Measurements from ENCODE around the gene EPB41L1.

DNA sequence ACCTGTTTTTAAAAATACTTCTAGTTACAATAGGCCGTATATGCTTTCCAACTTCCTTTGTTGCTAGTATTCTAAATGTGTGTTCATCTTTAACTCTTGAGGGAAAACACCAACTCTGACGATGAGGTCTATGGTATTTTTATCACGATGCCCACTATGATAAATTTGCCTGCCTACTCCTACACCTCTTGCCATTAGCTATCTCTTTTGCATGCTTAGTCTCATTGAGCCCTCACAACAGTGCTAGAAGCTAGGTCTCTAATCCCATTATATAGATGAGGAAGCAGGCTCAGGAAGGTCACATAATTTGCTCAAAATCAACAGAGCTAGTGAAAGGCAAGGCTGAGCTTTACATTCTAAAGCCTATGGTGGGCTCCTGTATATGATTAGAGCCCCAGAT, 94.9 kb downstream of the EPB41L1 start:
- TF ChIP-seq EZH2phosphoT487 (IDR thresholded peaks at IDR 0.05; ENCODE audit: borderline replicate concordance): no peak
- TF ChIP-seq, protein P1, sequence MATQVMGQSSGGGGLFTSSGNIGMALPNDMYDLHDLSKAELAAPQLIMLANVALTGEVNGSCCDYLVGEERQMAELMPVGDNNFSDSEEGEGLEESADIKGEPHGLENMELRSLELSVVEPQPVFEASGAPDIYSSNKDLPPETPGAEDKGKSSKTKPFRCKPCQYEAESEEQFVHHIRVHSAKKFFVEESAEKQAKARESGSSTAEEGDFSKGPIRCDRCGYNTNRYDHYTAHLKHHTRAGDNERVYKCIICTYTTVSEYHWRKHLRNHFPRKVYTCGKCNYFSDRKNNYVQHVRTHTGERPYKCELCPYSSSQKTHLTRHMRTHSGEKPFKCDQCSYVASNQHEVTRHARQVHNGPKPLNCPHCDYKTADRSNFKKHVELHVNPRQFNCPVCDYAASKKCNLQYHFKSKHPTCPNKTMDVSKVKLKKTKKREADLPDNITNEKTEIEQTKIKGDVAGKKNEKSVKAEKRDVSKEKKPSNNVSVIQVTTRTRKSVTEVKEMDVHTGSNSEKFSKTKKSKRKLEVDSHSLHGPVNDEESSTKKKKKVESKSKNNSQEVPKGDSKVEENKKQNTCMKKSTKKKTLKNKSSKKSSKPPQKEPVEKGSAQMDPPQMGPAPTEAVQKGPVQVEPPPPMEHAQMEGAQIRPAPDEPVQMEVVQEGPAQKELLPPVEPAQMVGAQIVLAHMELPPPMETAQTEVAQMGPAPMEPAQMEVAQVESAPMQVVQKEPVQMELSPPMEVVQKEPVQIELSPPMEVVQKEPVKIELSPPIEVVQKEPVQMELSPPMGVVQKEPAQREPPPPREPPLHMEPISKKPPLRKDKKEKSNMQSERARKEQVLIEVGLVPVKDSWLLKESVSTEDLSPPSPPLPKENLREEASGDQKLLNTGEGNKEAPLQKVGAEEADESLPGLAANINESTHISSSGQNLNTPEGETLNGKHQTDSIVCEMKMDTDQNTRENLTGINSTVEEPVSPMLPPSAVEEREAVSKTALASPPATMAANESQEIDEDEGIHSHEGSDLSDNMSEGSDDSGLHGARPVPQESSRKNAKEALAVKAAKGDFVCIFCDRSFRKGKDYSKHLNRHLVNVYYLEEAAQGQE (IDR thresholded peaks at IDR 0.05; ENCODE audit: low read depth): no peak
- TF ChIP-seq, protein P2, sequence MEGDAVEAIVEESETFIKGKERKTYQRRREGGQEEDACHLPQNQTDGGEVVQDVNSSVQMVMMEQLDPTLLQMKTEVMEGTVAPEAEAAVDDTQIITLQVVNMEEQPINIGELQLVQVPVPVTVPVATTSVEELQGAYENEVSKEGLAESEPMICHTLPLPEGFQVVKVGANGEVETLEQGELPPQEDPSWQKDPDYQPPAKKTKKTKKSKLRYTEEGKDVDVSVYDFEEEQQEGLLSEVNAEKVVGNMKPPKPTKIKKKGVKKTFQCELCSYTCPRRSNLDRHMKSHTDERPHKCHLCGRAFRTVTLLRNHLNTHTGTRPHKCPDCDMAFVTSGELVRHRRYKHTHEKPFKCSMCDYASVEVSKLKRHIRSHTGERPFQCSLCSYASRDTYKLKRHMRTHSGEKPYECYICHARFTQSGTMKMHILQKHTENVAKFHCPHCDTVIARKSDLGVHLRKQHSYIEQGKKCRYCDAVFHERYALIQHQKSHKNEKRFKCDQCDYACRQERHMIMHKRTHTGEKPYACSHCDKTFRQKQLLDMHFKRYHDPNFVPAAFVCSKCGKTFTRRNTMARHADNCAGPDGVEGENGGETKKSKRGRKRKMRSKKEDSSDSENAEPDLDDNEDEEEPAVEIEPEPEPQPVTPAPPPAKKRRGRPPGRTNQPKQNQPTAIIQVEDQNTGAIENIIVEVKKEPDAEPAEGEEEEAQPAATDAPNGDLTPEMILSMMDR (IDR thresholded peaks at IDR 0.05 in 2 of 3, conservative IDR thresholded peaks at IDR 0.05 in 1 of 3; ENCODE audit: borderline replicate concordance in 1 of 3, insufficient read depth in 1 of 3, low read depth in 2 of 3, low read length in 2 of 3): no peak
- TF ChIP-seq ZFX (IDR thresholded peaks at IDR 0.05): no peak
- no peak for TF ChIP-seq POLR2AphosphoS5 (IDR thresholded peaks at IDR 0.05; ENCODE audit: low read depth, low read length)
- no peak for TF ChIP-seq JUND (IDR thresholded peaks at IDR 0.05)
- TF ChIP-seq CEBPB (IDR thresholded peaks at IDR 0.05; ENCODE audit: low read depth): no peak
